Large intestine (tissue), 3 donors: ENCODE measurements around the gene USP4. TPM values are rescaled to one million over a fixed set of nuclear protein-coding genes. Genes with fewer than 3 reads are reported as not detected.

ENCODE experiments used
- DNase-seq, 2 donors: peaks; one replicate each; pipeline versions ENCODE4 v3.0.0 to v3.0.0-alpha.2; 2013
- H3K27ac ChIP-seq: one replicate; pipeline ENCODE4 v1.5.1; 2013; ENCODE audit warnings: low read length
- H3K27me3 ChIP-seq: 2 replicates; pipeline ENCODE4 v1.6.1; 2013; ENCODE audit warnings: low read length; ENCODE audit not compliant: control insufficient read depth, insufficient read depth
- H3K36me3 ChIP-seq: 2 replicates; pipeline ENCODE4 v1.6.1; 2013; ENCODE audit warnings: low read length; ENCODE audit not compliant: control insufficient read depth, insufficient read depth
- H3K4me1 ChIP-seq: one replicate; pipeline ENCODE4 v1.6.1; 2013; ENCODE audit warnings: low read length; ENCODE audit not compliant: control insufficient read depth, insufficient read depth
- H3K4me3 ChIP-seq: one replicate; pipeline ENCODE4 v1.5.1; 2013; ENCODE audit warnings: low read length
- H3K9me3 ChIP-seq: one replicate; pipeline ENCODE4 v1.6.1; 2013; ENCODE audit warnings: mild to moderate bottlenecking, low read depth, low read length, moderate library complexity; ENCODE audit not compliant: control insufficient read depth
- WGBS: methylation state at CpG from one replicate; pipeline ENCODE4 v1.1.5; 2013; ENCODE audit warnings: low lambda C conversion rate; ENCODE audit not compliant: insufficient coverage; 5-methylcytosine and 5-hydroxymethylcytosine counted together
- polyA plus RNA-seq: library from polyadenylated mRNA; unstranded; fragments of 120-200 nt; gene quantifications from one replicate; pipeline ENCODE4 v1.2.1, GENCODE V29; 2013

USP4 gene
- polyA plus RNA-seq, 1 donor, result 48.6 TPM

DNA sequence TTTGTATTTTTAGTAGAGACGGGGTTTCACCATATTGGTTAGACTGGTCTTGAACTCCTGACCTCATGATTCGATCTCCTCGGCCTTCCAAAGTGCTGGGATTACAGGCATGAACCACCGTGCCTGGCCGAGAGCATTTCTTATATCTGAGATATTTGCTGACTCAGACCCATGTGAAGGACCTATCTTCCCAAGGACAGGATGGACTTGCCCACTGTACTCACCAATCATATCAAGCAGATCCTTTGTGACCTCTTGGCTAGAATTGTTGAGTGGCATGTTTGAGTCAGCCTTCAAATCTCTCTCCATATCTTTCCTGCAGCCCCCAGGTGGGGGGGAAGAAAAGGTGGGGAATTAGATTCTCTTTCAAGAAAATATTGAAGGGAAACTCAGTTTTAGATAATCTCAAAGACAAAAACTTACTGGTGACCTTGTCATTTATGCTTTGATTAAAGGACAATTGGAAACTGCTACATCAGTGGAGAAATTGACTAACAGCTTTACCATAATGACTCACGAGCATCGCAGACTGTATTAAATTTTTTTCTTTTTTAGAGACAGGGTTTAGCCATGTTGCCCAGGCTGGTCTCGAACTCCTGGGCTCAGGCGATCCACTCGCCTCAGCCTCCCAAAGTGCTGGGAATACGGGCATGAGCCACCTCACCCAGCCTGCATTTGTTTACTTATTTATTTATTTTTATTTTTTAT is 65.9 kb downstream of the USP4 start:
- 100% methylated on average over 2 of the region's 11 CpGs for WGBS
- no peak overlapping the region for H3K4me3 ChIP-seq
- H3K4me1 ChIP-seq, result peaks cover 36% of the 10 kb centered on the region
- H3K36me3 ChIP-seq, result peaks cover 10% of the 10 kb centered on the region
- DNase-seq, result no peak
- no peak overlapping the region for H3K27ac ChIP-seq
- no peaks in the 10 kb centered on the region for H3K9me3 ChIP-seq
- no peaks in the 10 kb centered on the region for H3K27me3 ChIP-seq

DNA sequence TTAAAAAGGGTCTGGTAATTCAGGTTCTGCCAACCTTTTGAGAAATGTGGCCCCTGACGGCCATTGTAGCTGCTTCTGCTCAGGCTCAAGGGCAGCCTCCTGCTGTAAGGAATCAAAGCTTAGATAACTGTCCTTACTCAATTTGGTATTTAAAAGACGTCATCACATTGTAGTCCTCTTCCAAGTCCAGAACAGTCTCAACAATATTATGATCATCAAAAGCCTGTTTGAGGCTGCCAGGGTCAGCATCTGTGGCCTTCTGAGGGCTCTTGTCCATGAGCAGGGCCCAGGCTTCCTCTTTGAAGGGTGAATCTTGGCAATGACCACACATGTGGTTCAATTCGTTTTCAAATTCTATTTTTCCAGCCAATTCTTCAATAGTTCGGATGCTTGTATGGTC is 68.8 kb downstream of the USP4 start:
- H3K27ac ChIP-seq, result no peak overlapping the region
- H3K4me1 ChIP-seq, result peaks cover 48% of the 10 kb centered on the region
- no peak overlapping the region for H3K4me3 ChIP-seq
- no peak for DNase-seq
- no peaks in the 10 kb centered on the region for H3K36me3 ChIP-seq
- no peaks in the 10 kb centered on the region for H3K27me3 ChIP-seq
- WGBS, result no CpG with 5 or more reads among the region's 4 CpGs
- no peaks in the 10 kb centered on the region for H3K9me3 ChIP-seq

DNA sequence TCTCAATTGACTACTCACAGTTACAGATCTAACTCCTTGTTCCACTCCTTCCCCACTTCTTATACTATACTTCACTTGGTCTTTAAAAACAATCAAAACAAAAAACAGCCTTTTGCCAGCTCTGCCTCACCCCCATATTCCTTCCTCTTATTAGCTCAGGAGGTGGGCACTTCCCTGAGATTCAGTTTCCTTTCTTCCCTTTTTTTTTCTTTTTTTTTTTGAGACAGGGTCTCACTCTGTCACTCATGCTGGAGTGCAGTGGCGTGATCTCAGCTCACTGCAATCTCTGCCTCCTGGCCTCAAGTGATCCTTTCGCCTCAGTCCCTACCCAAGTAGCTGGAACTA is 69.7 kb downstream of the USP4 start:
- no peak overlapping the region for H3K4me3 ChIP-seq
- no peaks in the 10 kb centered on the region for H3K36me3 ChIP-seq
- no peaks in the 10 kb centered on the region for H3K9me3 ChIP-seq
- peaks cover 53% of the 10 kb centered on the region for H3K4me1 ChIP-seq
- no CpG with 5 or more reads among the region's 2 CpGs for WGBS
- peak overlapping the region; percentile 64 for H3K27ac ChIP-seq
- DNase-seq, result no peak
- H3K27me3 ChIP-seq, result no peaks in the 10 kb centered on the region

DNA sequence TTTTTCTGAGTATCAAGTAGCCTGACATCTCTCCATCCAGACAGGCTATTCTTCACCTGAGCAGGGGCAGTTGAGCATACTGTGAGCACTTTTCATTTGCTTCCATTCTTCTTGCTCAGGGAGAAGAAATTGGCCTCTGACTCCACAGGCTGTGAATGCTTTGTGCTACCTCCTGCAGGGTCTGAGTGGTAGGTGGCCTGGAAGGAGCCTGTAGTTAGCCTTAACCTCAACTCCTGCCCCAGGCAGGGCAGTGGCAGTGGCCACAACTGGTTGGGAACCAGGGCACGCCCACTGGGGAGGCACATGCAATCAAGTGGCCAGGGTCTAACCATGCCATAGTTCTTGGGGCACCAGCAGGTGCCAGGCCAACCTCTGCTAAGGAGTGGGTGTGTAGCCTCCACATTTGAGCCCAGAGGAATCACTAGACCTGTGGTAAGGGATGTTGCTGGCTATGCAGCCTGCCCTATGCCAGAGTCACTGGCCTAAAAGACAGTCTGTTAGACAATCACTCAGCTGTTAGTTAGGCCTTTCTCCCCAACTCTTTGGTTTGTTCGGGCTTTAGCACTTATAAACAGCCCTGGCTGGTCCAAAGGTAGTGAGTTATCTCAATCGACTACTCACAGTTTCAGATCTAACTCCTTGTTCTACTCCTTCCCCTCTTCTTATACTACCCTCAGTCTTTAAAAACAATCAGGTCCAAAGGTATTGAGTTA is 70.3 kb downstream of the USP4 start:
- Histone ChIP-seq H3K36me3 (no peaks in the 10 kb centered on the region), H3K27ac (peak overlapping the region; percentile 64), H3K4me3 (no peak overlapping the region), H3K4me1 (peaks cover 58% of the 10 kb centered on the region), H3K9me3 (no peaks in the 10 kb centered on the region), H3K27me3 (no peaks in the 10 kb centered on the region)
- WGBS, result 20% methylated on average over 2 of the region's 3 CpGs
- DNase-seq, result peak in 1 of 2 donors; percentile 82

DNA sequence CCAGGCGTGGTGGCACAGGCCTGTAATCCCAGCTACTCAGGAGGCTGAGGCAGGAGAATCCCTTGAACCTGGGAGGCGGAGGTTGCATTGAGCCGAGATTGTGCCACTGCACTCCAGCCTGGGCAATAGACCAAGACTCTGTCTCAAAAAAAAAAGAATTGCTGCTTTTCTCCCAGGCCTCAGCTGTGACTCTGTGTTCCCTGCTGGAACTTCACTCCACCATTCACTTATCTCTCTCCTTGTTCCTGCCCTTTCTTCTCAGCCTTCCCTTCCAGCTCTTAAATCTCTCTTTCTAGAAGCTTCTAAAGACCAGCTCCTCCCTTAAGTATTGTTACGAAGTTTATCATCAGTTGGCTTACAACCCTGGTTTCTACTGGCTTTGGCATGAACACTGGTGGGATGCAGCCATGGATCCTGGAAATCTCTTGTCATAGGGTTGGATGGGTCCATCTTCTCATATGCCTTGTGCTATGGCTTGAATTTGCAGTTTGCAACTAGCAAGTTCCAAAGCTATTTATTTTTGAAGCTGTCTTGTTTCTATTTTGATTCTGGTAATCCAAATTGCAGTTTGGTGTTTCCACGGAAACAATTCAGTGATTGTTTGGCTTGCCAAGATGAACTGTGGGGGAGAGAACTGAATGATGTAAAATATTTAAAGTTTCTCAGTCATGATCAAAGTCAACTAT is 73.3 kb downstream of the USP4 start:
- H3K36me3 ChIP-seq, result no peaks in the 10 kb centered on the region
- no peaks in the 10 kb centered on the region for H3K27me3 ChIP-seq
- H3K4me3 ChIP-seq, result no peak overlapping the region
- peak overlapping the region; percentile 64 for H3K27ac ChIP-seq
- H3K9me3 ChIP-seq, result no peaks in the 10 kb centered on the region
- H3K4me1 ChIP-seq, result peaks cover 58% of the 10 kb centered on the region
- peak in 1 of 2 donors; percentile 4 for DNase-seq
- 88% methylated on average over 2 of the region's 5 CpGs for WGBS

DNA sequence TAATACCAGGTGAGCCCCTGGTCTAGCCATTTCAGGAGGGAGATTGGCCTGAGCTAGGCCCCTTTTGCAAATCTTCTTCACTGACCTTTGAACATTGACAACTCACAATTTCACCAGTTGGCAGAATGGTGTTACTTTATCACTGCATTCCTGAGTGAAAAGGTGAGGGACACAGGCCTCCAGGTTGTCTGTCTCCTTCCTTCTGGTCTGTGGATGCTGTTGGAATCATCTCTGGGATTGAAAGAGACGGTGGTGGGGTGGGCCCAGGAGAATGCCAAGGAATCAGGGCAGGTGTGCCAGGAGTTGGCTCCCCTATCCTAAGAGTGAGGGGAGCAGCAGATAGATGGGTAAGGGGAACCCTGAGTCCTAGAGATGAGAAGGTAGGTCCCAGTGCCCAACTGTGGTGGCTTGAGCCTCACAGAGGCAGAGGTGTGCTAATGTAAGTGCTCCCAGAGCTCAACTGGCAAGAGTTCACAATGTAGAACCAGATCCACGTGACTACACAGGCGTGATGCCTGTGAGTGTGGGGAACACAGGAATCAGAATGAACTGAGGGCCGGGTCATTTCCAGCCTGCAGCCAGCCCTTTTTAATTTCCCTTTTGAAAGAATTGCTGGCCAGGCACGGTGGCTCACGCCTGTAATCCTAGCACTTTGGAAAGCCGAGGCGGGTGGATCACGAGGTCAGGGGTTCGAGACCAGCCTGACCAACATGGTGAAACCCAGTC is 74.0 kb downstream of the USP4 start:
- H3K27ac ChIP-seq, result peak overlapping the region; percentile 64
- no peaks in the 10 kb centered on the region for H3K27me3 ChIP-seq
- no peaks in the 10 kb centered on the region for H3K36me3 ChIP-seq
- WGBS, result 80% methylated on average over 1 of the region's 10 CpGs
- peaks cover 55% of the 10 kb centered on the region for H3K4me1 ChIP-seq
- DNase-seq, result peak; percentile 61 to 65
- H3K4me3 ChIP-seq, result no peak overlapping the region
- no peaks in the 10 kb centered on the region for H3K9me3 ChIP-seq

DNA sequence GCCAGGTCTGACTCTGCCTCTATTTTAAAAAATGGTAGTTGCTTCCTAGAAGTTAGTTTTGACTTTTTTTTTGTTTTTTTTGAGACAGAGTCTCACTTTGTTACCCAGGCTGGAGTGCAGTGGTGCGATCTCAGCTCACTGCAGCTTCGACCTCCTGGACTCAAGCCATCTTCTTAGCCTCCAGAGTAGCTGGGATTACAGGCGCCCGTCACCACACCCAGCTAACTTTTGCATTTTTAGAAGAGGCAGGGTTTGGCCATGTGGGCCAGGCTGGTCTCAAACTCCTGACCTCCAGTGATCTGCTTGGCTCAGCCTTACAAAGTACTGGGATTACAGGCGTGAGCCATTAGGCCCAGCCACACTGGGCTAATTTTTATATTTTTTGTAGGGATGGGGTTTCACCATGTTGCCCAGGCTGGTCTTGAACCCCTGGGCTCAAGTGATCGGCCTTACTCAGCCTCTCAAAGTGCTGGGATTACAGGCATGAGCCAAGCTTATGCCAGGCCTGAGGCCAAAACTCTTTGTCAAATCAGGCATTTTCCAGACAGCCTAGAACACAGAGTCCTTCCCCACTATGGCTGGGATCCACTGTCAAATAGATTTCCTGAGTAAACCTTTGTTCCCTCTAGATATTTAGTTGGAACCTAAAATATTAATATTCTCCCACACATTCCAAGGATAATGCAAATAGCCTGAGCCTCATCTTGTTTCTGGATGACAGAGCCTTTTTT is 76.5 kb downstream of the USP4 start:
- no peak for DNase-seq
- Histone ChIP-seq H3K27me3 (no peaks in the 10 kb centered on the region), H3K36me3 (no peaks in the 10 kb centered on the region), H3K27ac (no peak overlapping the region), H3K4me1 (peaks cover 44% of the 10 kb centered on the region), H3K9me3 (no peaks in the 10 kb centered on the region), H3K4me3 (no peak overlapping the region)
- WGBS, result no CpG with 5 or more reads among the region's 6 CpGs

DNA sequence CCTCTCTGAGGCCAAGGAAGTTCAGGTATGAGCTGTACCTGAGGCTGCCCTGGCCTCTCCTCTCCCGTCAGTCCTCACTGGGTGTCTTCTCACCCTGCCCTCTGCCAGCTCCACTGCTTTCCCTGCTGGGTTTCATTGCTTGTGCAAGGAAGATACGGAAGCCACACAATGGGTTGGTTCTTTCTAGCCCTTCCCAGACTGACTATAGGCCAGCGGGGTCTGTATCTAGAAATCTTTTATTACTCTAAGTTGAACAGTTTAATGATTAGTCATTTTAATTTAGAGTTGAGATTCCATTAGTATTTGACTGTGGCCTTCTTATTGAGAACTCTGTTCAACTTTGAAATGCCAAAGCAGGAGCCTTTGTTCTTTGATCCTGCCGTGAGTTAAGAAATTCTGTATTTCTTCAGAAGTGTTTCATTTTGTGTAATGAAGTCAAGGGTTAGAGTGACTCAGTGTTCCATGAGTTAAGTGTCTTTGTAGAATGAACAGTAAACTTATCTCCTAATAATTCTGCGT is 79.0 kb downstream of the USP4 start:
- Histone ChIP-seq H3K36me3 (no peaks in the 10 kb centered on the region), H3K9me3 (no peaks in the 10 kb centered on the region), H3K4me1 (peaks cover 48% of the 10 kb centered on the region), H3K27ac (peak overlapping the region; percentile 88), H3K4me3 (no peak overlapping the region), H3K27me3 (no peaks in the 10 kb centered on the region)
- 50% methylated on average over 1 of the region's 5 CpGs for WGBS
- DNase-seq, result peak; percentile 73 to 90

DNA sequence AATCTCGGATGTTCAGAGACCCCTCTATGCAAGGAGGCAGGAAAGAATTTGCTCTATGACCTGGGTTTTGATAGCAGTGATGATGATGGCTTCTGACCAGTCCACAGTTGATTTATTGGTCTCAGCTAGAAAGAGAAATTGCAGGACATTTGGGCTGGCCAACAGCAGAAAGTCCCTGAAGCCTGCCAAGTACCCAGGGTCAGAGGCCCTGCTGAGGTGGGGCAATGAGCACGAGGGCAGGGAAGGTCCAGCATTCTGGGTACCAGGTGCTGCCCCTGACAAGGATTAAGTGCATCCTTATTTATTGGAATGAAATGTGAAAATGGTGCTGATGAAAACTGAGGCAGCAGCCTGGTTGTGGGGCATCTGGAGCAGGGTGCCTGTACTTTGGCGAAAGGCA is 82.7 kb downstream of the USP4 start:
- no CpG with 5 or more reads among the region's 3 CpGs for WGBS
- no peak overlapping the region for H3K27ac ChIP-seq

More for the DNA sequence above, 82.7 kb downstream of the USP4 start:
- no peak overlapping the region for H3K4me3 ChIP-seq
- peaks cover 36% of the 10 kb centered on the region for H3K4me1 ChIP-seq
- no peak for DNase-seq
- H3K27me3 ChIP-seq, result no peaks in the 10 kb centered on the region
- no peaks in the 10 kb centered on the region for H3K36me3 ChIP-seq
- H3K9me3 ChIP-seq, result no peaks in the 10 kb centered on the region
